ENCODE data around the gene ESR2. TPM values are rescaled to one million over a fixed set of nuclear protein-coding genes. Genes with fewer than 3 reads are reported as not detected.

Gene ESR2
- total RNA-seq, 1 donor from 2014 or later, result not detected

GRCh38 chr14:64115401-64115800 is 178.8 kb downstream of the ESR2 start:
- TF ChIP-seq CTCF (IDR thresholded peaks at IDR 0.05; ENCODE audit: unreplicated experiment), result no peak
- Mint-ChIP-seq H3K27me3 (ENCODE audit: unreplicated experiment) (no peaks in the 10 kb centered on the region), H3K4me1 (ENCODE audit: unreplicated experiment) (peaks cover 7% of the 10 kb centered on the region), H3K27ac (ENCODE audit: unreplicated experiment) (peak overlapping the region; percentile 78), H3K36me3 (ENCODE audit: low read depth, unreplicated experiment) (no peaks in the 10 kb centered on the region), H3K4me3 (ENCODE audit: unreplicated experiment) (no peak overlapping the region), H3K9me3 (ENCODE audit: unreplicated experiment) (no peaks in the 10 kb centered on the region)
- no peak for DNase-seq (ENCODE audit: low spot score)

GRCh38 chr14:64114796-64115195 is 179.4 kb downstream of the ESR2 start:
- Mint-ChIP-seq H3K4me1 (ENCODE audit: unreplicated experiment) (peaks cover 7% of the 10 kb centered on the region), H3K27me3 (ENCODE audit: unreplicated experiment) (no peaks in the 10 kb centered on the region), H3K4me3 (ENCODE audit: unreplicated experiment) (no peak overlapping the region), H3K27ac (ENCODE audit: unreplicated experiment) (peak overlapping the region; percentile 78), H3K9me3 (ENCODE audit: unreplicated experiment) (no peaks in the 10 kb centered on the region), H3K36me3 (ENCODE audit: low read depth, unreplicated experiment) (no peaks in the 10 kb centered on the region)
- TF ChIP-seq CTCF (IDR thresholded peaks at IDR 0.05; ENCODE audit: unreplicated experiment), result no peak
- no peak for DNase-seq (ENCODE audit: low spot score)

DNA sequence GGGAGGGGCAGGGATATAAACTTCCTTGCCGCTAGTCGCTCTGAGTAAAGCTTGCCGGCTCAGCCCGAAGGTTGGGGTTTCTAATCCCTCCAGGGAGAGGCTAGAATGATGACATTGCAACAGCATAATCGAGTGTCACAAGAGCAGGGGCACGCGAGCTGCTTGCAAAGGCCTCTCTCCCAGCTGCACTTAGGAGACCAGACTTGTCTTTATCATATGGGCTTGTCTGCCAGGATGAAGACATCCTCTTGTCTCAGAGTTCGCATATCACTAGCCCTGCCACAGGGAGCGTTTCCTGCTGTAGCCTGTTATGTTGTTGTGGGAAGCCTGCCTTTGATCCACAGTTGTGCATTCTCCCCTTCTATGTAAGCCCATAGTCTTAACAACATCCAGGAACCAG is 180.0 kb downstream of the ESR2 start:
- no peak overlapping the region for H3K27ac Mint-ChIP-seq (ENCODE audit: unreplicated experiment)
- no peak for TF ChIP-seq CTCF (IDR thresholded peaks at IDR 0.05; ENCODE audit: unreplicated experiment)
- no peaks in the 10 kb centered on the region for H3K9me3 Mint-ChIP-seq (ENCODE audit: unreplicated experiment)
- peak; percentile 9 for DNase-seq (ENCODE audit: low spot score)
- no peaks in the 10 kb centered on the region for H3K27me3 Mint-ChIP-seq (ENCODE audit: unreplicated experiment)
- no peaks in the 10 kb centered on the region for H3K36me3 Mint-ChIP-seq (ENCODE audit: low read depth, unreplicated experiment)
- H3K4me1 Mint-ChIP-seq (ENCODE audit: unreplicated experiment), result peaks cover 7% of the 10 kb centered on the region
- no peak overlapping the region for H3K4me3 Mint-ChIP-seq (ENCODE audit: unreplicated experiment)

DNA sequence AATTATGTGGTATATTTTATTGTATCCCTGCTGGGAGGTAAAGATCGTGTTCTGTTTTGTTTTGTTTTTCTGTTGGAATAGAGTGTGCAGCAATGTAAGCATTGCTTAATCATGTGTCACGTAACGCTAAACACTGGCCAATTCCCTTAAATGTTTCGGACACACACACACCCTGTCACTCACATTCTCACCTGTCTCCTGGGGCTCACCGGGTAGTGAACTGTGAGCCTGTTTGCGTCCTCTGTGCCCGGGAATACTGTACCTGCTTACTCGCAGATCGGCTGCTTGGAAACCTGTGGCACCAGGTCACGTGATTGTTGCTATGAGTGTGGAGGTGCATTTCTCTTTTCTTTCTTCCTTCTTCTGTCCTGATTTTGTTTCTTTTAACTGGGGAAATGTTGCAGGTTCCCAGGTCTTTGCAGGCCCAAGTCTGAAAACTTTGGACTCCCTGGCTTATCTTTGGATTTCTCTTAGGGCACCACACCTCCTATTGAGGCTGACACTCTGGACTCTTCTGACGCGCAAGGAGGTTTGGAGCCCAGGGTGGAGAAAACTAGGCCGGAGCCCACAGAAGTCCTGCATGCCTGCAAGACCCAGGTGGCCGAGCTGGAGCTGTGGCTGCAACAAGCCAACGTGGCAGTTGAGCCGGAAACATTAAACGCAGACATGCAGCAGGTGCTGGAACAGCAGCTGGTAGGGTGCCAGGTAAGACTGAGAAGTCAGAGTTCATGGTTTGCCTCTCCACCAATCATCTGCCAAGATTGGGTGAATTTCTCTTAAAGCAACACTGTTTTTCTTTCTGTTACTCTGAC is 181.1 kb downstream of the ESR2 start:
- no peaks in the 10 kb centered on the region for H3K27me3 Mint-ChIP-seq (ENCODE audit: unreplicated experiment)
- no peak for DNase-seq (ENCODE audit: low spot score)
- H3K4me1 Mint-ChIP-seq (ENCODE audit: unreplicated experiment), result peaks cover 7% of the 10 kb centered on the region
- H3K27ac Mint-ChIP-seq (ENCODE audit: unreplicated experiment), result no peak overlapping the region
- TF ChIP-seq CTCF (IDR thresholded peaks at IDR 0.05; ENCODE audit: unreplicated experiment), result no peak
- no peaks in the 10 kb centered on the region for H3K36me3 Mint-ChIP-seq (ENCODE audit: low read depth, unreplicated experiment)
- H3K4me3 Mint-ChIP-seq (ENCODE audit: unreplicated experiment), result peak overlapping the region; percentile 8
- no peaks in the 10 kb centered on the region for H3K9me3 Mint-ChIP-seq (ENCODE audit: unreplicated experiment)

DNA sequence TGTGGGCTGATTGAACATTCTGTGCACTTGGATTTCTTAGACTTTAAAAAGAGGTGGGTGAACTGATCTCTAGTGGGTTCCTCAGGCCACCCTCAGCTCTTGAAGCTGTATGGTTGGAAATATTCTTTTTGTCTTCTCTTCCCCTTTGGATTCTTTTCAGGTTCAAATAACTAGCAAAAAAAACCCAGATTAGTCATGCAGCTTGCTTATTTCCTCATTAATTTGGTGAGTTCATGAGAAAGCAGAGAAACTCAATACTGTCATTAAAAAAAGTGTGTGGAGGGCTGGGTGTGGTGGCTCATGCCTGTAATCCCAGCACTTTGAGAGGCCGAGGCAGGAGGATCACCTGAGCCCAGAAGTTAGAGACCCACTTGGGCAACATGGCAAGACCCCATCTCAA is 183.4 kb downstream of the ESR2 start:
- TF ChIP-seq CTCF (IDR thresholded peaks at IDR 0.05; ENCODE audit: unreplicated experiment), result no peak
- H3K9me3 Mint-ChIP-seq (ENCODE audit: unreplicated experiment), result no peaks in the 10 kb centered on the region
- no peak overlapping the region for H3K27ac Mint-ChIP-seq (ENCODE audit: unreplicated experiment)

More for the DNA sequence above, 183.4 kb downstream of the ESR2 start:
- Mint-ChIP-seq H3K27me3 (ENCODE audit: unreplicated experiment) (no peaks in the 10 kb centered on the region), H3K36me3 (ENCODE audit: low read depth, unreplicated experiment) (no peaks in the 10 kb centered on the region), H3K4me1 (ENCODE audit: unreplicated experiment) (peaks cover 7% of the 10 kb centered on the region), H3K4me3 (ENCODE audit: unreplicated experiment) (no peak overlapping the region)
- DNase-seq (ENCODE audit: low spot score), result no peak
